Ascending aorta (tissue), 2 donors: ENCODE data around the gene FARP1. TPM values are rescaled to one million over a fixed set of nuclear protein-coding genes. Genes with fewer than 3 reads are reported as not detected.
"Not testable (repeated sequence)": the region's sequence is repeated elsewhere in the genome, so short reads cannot be mapped to it uniquely, and the experiment has no call there.

ENCODE experiments used
- DNase-seq, 2 donors: peaks; one replicate each; pipeline ENCODE4 v3.0.0-alpha.2; 2019; ENCODE audit warnings: low spot score in 2 of 2
- H3K27ac ChIP-seq, 2 donors: fragments of 200-600 bp; sonication (generic); one replicate each; pipeline ENCODE4 v1.5.1; 2016 to 2017; ENCODE audit warnings: mild to moderate bottlenecking in 1 of 2
- H3K27me3 ChIP-seq: fragments of 200-600 bp; sonication (generic); one replicate; pipeline ENCODE4 v1.5.1; 2017
- H3K36me3 ChIP-seq, 2 donors: fragments of 200-600 bp; sonication (generic); one replicate each; pipeline ENCODE4 v1.5.1; 2016
- H3K4me1 ChIP-seq, 2 donors: fragments of 200-600 bp; sonication (generic); one replicate each; pipeline ENCODE4 v1.5.1; 2016 to 2017; ENCODE audit warnings: mild to moderate bottlenecking in 1 of 2
- H3K4me3 ChIP-seq, 2 donors: fragments of 200-600 bp; sonication (generic); one replicate each; pipeline ENCODE4 v1.5.1; 2016 to 2017; ENCODE audit warnings: mild to moderate bottlenecking in 1 of 2
- H3K9me3 ChIP-seq, 2 donors: fragments of 200-600 bp; sonication (generic); one replicate each; pipeline ENCODE4 v1.5.1; 2016
- intact Hi-C: fragments of 100-400 bp; cut with DNase I; formaldehyde crosslinking; loops from one replicate; pipeline ENCODE4 v1.15.1; 2023
- total RNA-seq: library from RNA; depleted of rRNA; stranded (reverse); fragments of >200 nt; gene quantifications from one replicate; pipeline ENCODE4 v1.1.0, GENCODE V29; 2016
- TF ChIP-seq, protein P1 (sequence below), 3 experiments: fragments of 200-600 bp in 2 of 3; fragments of 450-650 bp in 1 of 3; sonication (generic) in 2 of 3; IDR thresholded peaks; one replicate each; pipeline ENCODE4 v1.5.1; 2016 to 2019; ENCODE audit warnings: antibody characterized with exemption in 3 of 3, mild to moderate bottlenecking in 1 of 3, moderate library complexity in 1 of 3

FARP1 gene
- total RNA-seq, 1 donor from 2014 or later: 80.8 TPM

DNA sequence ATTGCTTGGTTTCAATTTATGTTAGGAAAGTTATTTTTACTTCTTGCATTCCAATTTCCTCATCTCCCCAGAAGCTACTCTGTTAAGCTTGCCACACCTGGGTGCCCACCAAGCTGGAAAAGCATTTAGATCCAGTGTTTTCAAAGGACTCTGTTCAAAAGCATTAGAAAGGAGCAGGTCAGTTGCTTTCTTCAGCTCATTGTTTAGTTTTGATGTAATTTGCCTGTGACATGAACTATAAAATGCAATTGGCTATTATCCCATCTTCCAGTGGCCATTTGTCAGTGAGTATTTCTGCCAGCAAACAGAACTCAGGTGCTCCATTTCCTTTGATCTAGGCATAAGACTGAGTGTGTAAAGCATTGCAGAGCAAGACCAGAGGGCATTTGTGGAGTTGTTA is 80.8 kb downstream of the FARP1 start:
- Histone ChIP-seq H3K36me3 (no peaks in the 10 kb centered on the region), H3K27me3 (no peaks in the 10 kb centered on the region), H3K27ac (no peak overlapping the region), H3K9me3 (no peaks in the 10 kb centered on the region), H3K4me3 (no peak overlapping the region), H3K4me1 (peaks cover 0 to 24% of the 10 kb centered on the region in 2 donors)
- TF ChIP-seq, protein P1, sequence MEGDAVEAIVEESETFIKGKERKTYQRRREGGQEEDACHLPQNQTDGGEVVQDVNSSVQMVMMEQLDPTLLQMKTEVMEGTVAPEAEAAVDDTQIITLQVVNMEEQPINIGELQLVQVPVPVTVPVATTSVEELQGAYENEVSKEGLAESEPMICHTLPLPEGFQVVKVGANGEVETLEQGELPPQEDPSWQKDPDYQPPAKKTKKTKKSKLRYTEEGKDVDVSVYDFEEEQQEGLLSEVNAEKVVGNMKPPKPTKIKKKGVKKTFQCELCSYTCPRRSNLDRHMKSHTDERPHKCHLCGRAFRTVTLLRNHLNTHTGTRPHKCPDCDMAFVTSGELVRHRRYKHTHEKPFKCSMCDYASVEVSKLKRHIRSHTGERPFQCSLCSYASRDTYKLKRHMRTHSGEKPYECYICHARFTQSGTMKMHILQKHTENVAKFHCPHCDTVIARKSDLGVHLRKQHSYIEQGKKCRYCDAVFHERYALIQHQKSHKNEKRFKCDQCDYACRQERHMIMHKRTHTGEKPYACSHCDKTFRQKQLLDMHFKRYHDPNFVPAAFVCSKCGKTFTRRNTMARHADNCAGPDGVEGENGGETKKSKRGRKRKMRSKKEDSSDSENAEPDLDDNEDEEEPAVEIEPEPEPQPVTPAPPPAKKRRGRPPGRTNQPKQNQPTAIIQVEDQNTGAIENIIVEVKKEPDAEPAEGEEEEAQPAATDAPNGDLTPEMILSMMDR (IDR thresholded peaks at IDR 0.05): no peak
- intact Hi-C loops: no loop called here
- DNase-seq: no peak

DNA sequence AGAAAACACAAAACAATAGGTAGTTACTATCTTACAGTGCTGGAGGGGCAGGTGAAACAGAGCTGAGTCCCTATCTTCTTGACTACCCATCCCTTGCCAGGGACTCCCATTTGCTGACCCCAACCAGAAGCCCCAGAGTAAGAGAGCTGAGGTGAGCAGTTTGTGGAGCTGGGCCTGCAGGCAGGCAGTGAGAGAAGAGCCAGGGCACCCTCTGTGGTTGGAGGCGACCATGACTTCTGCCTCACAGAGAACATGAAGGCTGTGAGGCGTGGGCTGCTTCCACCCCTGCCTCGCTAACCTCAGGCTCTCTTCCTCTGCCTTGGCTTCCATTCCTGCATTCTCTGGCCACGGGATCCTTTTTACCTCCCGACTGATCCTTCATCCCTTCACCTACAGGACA is 81.7 kb downstream of the FARP1 start:
- DNase-seq: no peak
- intact Hi-C loops: no loop called here
- Histone ChIP-seq H3K27me3 (no peaks in the 10 kb centered on the region), H3K9me3 (no peaks in the 10 kb centered on the region), H3K4me3 (no peak overlapping the region), H3K36me3 (no peaks in the 10 kb centered on the region), H3K4me1 (peaks cover 0 to 24% of the 10 kb centered on the region in 2 donors), H3K27ac (no peak overlapping the region)
- TF ChIP-seq, protein P1 (IDR thresholded peaks at IDR 0.05): no peak

DNA sequence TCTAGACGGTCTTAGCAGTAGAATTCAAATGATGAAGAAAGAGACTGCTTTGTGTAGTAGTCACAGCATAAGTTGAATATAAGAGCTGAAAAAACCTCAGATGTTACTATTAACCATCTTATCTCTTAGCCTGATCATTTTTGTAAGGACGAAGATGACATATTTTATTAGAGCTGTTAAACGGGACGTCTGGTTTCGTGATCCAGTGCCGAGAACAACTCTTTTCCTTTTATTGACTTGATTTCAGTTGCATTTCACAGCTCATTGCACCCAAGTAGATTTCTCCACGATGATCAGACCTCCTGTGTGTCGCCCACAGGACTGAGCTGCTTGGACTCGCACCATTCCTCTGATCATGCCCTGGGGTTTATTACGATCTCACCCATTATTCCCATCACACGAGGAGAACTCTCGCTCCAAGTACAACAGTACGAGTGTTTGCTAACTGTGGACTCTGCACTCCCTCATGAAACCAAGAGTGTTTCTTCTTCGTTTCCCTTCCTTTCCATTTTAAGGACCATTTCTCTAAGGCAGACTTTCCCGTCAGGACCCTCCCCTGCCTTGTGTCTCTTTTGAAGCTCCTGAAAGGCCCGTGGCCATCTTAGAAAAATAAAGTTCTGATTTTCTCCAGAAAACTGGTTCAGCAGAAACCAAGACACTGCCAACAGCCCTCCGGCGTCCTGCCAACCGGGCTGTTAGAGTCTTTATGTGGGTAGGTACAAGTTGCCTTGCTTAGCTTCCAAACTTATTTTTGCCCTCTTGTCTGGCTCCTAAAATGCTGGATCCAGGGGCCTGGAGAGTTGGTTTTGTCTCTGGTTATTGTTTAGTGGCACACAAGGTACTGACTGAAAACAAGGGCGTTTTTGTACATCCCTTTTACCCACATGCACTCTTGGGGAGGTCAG is 82.4 kb downstream of the FARP1 start:
- no peak for DNase-seq
- TF ChIP-seq, protein P1 (IDR thresholded peaks at IDR 0.05): no peak
- H3K36me3 ChIP-seq: no peaks in the 10 kb centered on the region
- no peaks in the 10 kb centered on the region for H3K9me3 ChIP-seq
- H3K4me1 ChIP-seq: peaks cover 0 to 20% of the 10 kb centered on the region in 2 donors
- intact Hi-C loops: no loop called here
- H3K27ac ChIP-seq: no peak overlapping the region
- no peak overlapping the region for H3K4me3 ChIP-seq
- H3K27me3 ChIP-seq: no peaks in the 10 kb centered on the region

DNA sequence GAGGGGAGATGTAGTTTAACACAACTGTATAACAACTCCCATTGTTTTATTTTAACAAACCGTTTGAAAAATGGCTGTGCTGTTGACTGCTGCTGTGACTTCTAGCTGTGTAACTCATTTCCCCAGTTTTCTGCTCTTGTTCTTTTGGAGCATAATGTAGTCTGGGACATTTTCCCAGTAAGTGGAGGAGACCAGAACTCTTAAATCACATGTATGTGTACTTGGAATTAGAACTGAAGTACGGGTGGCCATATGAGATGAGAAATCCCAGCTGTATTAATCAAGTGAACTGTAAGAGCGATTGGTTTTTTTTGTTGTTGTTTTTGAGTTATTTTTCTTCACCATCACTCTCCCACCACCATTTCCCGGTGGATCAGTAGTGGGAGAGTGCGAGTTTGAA is 83.6 kb downstream of the FARP1 start:
- TF ChIP-seq, protein P1 (IDR thresholded peaks at IDR 0.05): no peak
- DNase-seq: no peak
- Histone ChIP-seq H3K9me3 (no peaks in the 10 kb centered on the region), H3K36me3 (no peaks in the 10 kb centered on the region), H3K4me1 (peaks cover 0 to 8% of the 10 kb centered on the region in 2 donors), H3K27me3 (no peaks in the 10 kb centered on the region), H3K4me3 (no peak overlapping the region), H3K27ac (no peak overlapping the region)
- intact Hi-C loops: no loop called here

DNA sequence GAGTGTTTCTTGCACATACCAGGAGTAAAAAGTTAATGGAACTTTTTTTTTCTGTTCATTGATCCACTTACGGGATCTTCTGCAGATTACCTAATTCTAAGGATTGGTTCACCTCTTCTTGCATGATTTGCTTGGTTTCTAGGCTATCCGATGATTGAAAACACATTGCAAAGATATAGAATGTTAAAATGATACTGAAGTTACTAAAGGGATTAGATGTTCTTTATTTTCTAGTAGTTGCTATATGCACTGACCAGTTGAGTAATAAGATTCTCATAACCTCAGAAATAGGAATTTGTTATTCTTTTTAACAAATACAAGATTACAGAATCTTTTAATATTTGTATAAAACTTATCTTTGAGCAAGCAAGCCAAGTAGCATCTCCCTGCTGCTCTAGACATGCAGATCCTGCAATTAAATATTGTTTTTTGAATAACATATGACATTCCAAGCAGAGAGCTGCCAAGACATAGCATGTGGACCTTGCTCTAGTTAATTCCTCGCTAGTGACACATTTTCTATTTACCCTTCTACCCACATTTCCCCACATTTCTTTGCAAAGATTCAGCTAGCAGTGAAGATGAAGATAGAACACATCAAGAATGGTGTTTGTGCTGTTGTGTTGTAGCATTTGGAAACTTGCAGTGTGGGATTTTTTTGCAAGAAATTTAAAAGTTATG is 85.9 kb downstream of the FARP1 start:
- TF ChIP-seq, protein P1 (IDR thresholded peaks at IDR 0.05): no peak
- Histone ChIP-seq H3K27me3 (no peaks in the 10 kb centered on the region), H3K27ac (no peak overlapping the region), H3K36me3 (no peaks in the 10 kb centered on the region), H3K4me1 (no peaks in the 10 kb centered on the region), H3K4me3 (no peak overlapping the region), H3K9me3 (no peaks in the 10 kb centered on the region)
- intact Hi-C loops: no loop called here
- no peak for DNase-seq

DNA sequence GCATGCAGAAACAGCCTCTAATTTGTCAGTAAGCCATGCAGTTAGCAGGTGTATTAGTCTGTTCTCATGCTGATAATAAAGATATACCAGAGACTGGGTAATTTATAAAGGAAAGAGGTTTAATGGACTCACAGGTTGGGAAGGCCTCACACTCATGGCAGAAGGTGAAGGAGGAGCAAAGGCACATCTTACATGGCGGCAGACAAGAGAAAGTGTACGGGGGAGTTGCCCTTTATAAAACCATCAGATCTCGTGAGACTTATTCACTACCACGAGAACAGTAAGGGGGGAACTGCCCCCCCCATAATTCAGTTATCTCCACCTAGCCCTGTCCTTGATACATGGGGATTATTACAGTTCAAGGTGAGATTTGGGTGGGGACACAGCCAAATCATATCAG is 87.9 kb downstream of the FARP1 start:
- DNase-seq, H3K4me1 ChIP-seq, intact Hi-C loops, H3K9me3 ChIP-seq, H3K4me3 ChIP-seq, H3K27ac ChIP-seq, H3K36me3 ChIP-seq, H3K27me3 ChIP-seq: not testable (repeated sequence)
